OCI-LY3 (cell line): ENCODE measurements around the gene CHRNB4.

ENCODE experiments used
- EZH2phosphoT487 ChIP-seq: fragments of 200-600 bp; shearing (Covaris generic); IDR thresholded peaks from 2 replicates; pipeline ENCODE4 v1.6.1; 2018; ENCODE audit warnings: antibody characterized with exemption, mixed run types, low read depth
- TF ChIP-seq, protein P1 (sequence below): fragments of 200-600, 300-600 bp; sonication (generic); IDR thresholded peaks from 2 replicates; pipeline ENCODE4 v1.5.1; 2014; ENCODE audit warnings: antibody characterized with exemption, low read length, low read depth

DNA sequence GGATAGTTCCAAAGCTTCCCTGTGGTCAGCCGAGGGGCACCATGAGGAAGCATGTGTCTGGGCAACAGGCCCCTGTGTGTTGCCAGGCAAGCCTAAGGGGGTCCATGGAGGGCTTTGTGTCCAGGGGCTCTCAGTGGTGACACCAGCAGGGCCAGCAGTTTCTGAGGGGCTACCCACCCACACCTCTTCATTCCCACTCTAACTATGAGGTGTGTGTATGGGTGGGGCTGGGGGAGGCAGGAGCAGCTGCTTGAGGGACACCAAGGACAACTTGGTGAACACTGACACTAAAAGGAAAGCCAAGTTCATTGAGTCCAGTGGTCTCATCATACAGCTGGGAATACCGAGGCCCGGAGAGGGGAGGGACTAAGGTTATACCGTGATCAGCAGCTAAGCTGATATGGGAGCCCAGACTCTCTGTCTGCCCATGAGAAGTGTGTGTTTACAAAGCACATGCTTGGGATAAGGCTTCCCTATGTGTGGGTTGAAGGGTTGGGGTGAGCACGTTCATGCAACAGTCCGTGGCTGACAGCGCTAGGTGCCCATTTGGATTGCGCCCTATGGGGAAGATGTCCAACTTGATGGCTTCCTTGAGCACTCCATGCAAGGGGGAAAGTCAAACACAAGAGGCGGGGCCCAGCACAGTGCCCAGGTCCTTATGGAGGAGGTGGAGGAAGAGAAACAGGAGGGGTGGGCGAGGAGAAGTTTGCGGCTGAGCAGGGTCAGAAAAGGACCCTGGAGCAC, 34.8 kb upstream of the CHRNB4 start:
- TF ChIP-seq, protein P1, sequence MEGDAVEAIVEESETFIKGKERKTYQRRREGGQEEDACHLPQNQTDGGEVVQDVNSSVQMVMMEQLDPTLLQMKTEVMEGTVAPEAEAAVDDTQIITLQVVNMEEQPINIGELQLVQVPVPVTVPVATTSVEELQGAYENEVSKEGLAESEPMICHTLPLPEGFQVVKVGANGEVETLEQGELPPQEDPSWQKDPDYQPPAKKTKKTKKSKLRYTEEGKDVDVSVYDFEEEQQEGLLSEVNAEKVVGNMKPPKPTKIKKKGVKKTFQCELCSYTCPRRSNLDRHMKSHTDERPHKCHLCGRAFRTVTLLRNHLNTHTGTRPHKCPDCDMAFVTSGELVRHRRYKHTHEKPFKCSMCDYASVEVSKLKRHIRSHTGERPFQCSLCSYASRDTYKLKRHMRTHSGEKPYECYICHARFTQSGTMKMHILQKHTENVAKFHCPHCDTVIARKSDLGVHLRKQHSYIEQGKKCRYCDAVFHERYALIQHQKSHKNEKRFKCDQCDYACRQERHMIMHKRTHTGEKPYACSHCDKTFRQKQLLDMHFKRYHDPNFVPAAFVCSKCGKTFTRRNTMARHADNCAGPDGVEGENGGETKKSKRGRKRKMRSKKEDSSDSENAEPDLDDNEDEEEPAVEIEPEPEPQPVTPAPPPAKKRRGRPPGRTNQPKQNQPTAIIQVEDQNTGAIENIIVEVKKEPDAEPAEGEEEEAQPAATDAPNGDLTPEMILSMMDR: no peak
- no peak for TF ChIP-seq EZH2phosphoT487
